ENCODE data around the gene IL25.

DNA sequence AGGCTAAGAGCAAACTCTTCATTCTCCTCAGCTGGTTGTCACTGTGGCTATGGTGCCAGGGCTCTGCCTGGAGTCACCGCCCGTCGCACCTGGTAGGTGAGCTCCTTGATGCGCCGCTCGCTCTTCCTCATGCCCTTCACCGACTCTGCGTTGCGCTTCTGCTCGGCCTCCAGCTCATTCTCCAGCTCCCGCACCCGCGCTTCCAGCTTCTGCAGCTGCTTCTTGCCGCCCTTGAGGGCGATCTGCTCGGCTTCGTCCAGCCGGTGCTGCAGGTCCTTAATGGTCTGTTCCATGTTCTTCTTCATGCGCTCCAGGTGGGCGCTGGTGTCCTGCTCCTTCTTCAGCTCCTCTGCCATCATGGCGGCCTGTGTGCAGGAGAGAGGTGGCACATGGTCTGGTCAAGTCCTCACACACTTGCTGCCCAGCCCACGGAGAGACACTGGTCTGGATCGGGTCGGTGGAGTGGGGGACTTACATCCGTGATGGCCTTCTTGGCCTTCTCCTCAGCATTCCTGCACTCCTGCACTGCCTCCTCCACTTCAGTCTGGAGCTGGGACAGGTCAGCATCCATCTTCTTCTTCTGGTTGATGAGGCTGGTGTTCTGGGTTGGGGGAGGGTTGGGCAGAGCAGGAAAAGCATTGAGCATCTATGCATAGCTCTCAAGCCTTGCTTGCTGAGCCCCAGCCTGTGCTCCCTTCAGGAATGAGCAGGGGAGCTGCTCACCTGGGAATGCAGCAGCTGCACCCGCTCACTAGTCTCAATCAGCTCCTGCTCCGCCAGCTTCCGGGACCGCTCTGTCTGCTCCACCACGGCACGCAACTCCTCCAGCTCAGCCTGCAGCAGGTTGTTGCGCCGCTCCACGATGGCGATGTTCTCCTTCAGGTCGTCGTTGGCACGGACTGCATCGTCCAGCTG is 42.6 kb downstream of the IL25 start:
- TF ChIP-seq CTCF (conservative IDR thresholded peaks at IDR 0.05; ENCODE audit: low read depth in 2 of 2): no peak
- TF ChIP-seq EZH2phosphoT487 (IDR thresholded peaks at IDR 0.05; ENCODE audit: unreplicated experiment): no peak
- no peak for TF ChIP-seq JUNB (IDR thresholded peaks at IDR 0.05; ENCODE audit: unreplicated experiment)
- no peak for TF ChIP-seq CREB1 (CRISPR knock-in tag; IDR thresholded peaks at IDR 0.05; ENCODE audit: low read depth)
- no peak for TF ChIP-seq EZH2 (IDR thresholded peaks at IDR 0.05; ENCODE audit: low read depth, unreplicated experiment)
- TF ChIP-seq, protein P1, sequence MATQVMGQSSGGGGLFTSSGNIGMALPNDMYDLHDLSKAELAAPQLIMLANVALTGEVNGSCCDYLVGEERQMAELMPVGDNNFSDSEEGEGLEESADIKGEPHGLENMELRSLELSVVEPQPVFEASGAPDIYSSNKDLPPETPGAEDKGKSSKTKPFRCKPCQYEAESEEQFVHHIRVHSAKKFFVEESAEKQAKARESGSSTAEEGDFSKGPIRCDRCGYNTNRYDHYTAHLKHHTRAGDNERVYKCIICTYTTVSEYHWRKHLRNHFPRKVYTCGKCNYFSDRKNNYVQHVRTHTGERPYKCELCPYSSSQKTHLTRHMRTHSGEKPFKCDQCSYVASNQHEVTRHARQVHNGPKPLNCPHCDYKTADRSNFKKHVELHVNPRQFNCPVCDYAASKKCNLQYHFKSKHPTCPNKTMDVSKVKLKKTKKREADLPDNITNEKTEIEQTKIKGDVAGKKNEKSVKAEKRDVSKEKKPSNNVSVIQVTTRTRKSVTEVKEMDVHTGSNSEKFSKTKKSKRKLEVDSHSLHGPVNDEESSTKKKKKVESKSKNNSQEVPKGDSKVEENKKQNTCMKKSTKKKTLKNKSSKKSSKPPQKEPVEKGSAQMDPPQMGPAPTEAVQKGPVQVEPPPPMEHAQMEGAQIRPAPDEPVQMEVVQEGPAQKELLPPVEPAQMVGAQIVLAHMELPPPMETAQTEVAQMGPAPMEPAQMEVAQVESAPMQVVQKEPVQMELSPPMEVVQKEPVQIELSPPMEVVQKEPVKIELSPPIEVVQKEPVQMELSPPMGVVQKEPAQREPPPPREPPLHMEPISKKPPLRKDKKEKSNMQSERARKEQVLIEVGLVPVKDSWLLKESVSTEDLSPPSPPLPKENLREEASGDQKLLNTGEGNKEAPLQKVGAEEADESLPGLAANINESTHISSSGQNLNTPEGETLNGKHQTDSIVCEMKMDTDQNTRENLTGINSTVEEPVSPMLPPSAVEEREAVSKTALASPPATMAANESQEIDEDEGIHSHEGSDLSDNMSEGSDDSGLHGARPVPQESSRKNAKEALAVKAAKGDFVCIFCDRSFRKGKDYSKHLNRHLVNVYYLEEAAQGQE (IDR thresholded peaks at IDR 0.05; ENCODE audit: unreplicated experiment): no peak

Data from GM23338 (cell line).